HepG2 (cell line): ENCODE data around the gene CCDC201. TPM values are rescaled to one million over a fixed set of nuclear protein-coding genes. Genes with fewer than 3 reads are reported as not detected.

Experiments
- DMAP1 ChIP-seq: IDR thresholded peaks from 2 replicates; pipeline ENCODE4 v1.6.1; 2016
- FOXO1 ChIP-seq: sonication (generic); formaldehyde crosslinking; IDR thresholded peaks from 2 replicates; pipeline ENCODE4 v1.4.0; 2020; ENCODE audit warnings: missing genetic modification reagents
- GMEB1 ChIP-seq: sonication (generic); formaldehyde crosslinking; IDR thresholded peaks from 2 replicates; pipeline ENCODE4 v1.5.1; 2020; ENCODE audit warnings: missing genetic modification reagents, mild to moderate bottlenecking, borderline replicate concordance
- HDAC1 ChIP-seq: sonication (generic); formaldehyde crosslinking; IDR thresholded peaks from 2 replicates; pipeline ENCODE4 v1.5.1; 2020; ENCODE audit warnings: mild to moderate bottlenecking, missing genetic modification reagents
- NR1H2 ChIP-seq: sonication (generic); formaldehyde crosslinking; IDR thresholded peaks from 2 replicates; pipeline ENCODE4 v1.8.1; 2022; ENCODE audit warnings: low read depth, missing genetic modification reagents, borderline replicate concordance
- RELA ChIP-seq: sonication (generic); formaldehyde crosslinking; IDR thresholded peaks from 2 replicates; pipeline ENCODE4 v1.4.0; 2020; ENCODE audit warnings: missing genetic modification reagents
- SATB2 ChIP-seq: sonication (generic); formaldehyde crosslinking; IDR thresholded peaks from 2 replicates; pipeline ENCODE4 v1.5.0; 2020; ENCODE audit warnings: missing genetic modification reagents
- SMYD3 ChIP-seq: sonication (generic); formaldehyde crosslinking; IDR thresholded peaks from 2 replicates; pipeline ENCODE4 v1.8.1; 2023; ENCODE audit warnings: mild to moderate bottlenecking, missing genetic modification reagents
- TAF1 ChIP-seq: sonication (generic); formaldehyde crosslinking; IDR thresholded peaks from 2 replicates; pipeline ENCODE4 v1.4.0; 2020; ENCODE audit warnings: missing genetic modification reagents
- TEF ChIP-seq: sonication (generic); formaldehyde crosslinking; IDR thresholded peaks from 2 replicates; pipeline ENCODE4 v1.5.0; 2020; ENCODE audit warnings: missing genetic modification reagents
- ZNF24 ChIP-seq: fragments of 450-650 bp; IDR thresholded peaks from 2 replicates; pipeline ENCODE4 v1.6.1; 2017; ENCODE audit warnings: antibody characterized with exemption, mild to moderate bottlenecking
- ZNF496 ChIP-seq: sonication (generic); formaldehyde crosslinking; IDR thresholded peaks from 2 replicates; pipeline ENCODE4 v1.8.1; 2023; ENCODE audit warnings: mild to moderate bottlenecking, moderate library complexity, missing genetic modification reagents; ENCODE audit not compliant: insufficient replicate concordance
- ZNF543 ChIP-seq: sonication (generic); formaldehyde crosslinking; IDR thresholded peaks from 2 replicates; pipeline ENCODE4 v1.4.0; 2020; ENCODE audit warnings: mild to moderate bottlenecking, missing genetic modification reagents
- ZNF563 ChIP-seq: sonication (generic); formaldehyde crosslinking; IDR thresholded peaks from 2 replicates; pipeline ENCODE4 v1.8.0; 2022; ENCODE audit warnings: mild to moderate bottlenecking, moderate library complexity, missing genetic modification reagents
- ZNF670 ChIP-seq: sonication (generic); formaldehyde crosslinking; IDR thresholded peaks from 2 replicates; pipeline ENCODE4 v1.8.0; 2022; ENCODE audit warnings: mild to moderate bottlenecking, missing genetic modification reagents, borderline replicate concordance
- ZNF703 ChIP-seq: sonication (generic); formaldehyde crosslinking; IDR thresholded peaks from 2 replicates; pipeline ENCODE4 v1.5.1; 2020; ENCODE audit warnings: missing genetic modification reagents, mild to moderate bottlenecking, moderate library complexity, borderline replicate concordance
- polyA plus RNA-seq, 8 experiments: library from polyadenylated mRNA; depleted of rRNA in 3 of 8; stranded (reverse) in 7 of 8; unstranded in 1 of 8; fragments of >200 nt; fragmentation: Illumina TruSeq in 4 of 8; extraction: Trizol in 4 of 8; gene quantifications; 2 replicates each; pipeline versions ENCODE4 v1.2.1 to v1.2.3, GENCODE V29; 2011 to 2016; ENCODE audit warnings: low read depth in 4 of 8, missing spikeins in 1 of 8, mixed read lengths in 1 of 8; ENCODE audit not compliant: insufficient read depth in 1 of 8
- total RNA-seq, 5 experiments: library from RNA; depleted of rRNA; stranded (reverse); fragments of >200 nt; fragmentation: Illumina TruSeq; extraction: Trizol; gene quantifications; 2 replicates each; pipeline ENCODE4 v1.2.3, GENCODE V29; 2016; ENCODE audit warnings: low read depth in 1 of 5
- TF ChIP-seq, protein P1 (sequence below): sonication (generic); formaldehyde crosslinking; IDR thresholded peaks from 2 replicates; pipeline ENCODE4 v1.4.0; 2020; ENCODE audit warnings: missing genetic modification reagents
- TF ChIP-seq, protein P2 (sequence below): IDR thresholded peaks from 2 replicates; pipeline ENCODE4 v1.6.1; 2016
- TF ChIP-seq, protein P3 (sequence below): sonication (generic); formaldehyde crosslinking; IDR thresholded peaks from 2 replicates; pipeline ENCODE4 v1.4.0; 2020; ENCODE audit warnings: mild to moderate bottlenecking, missing genetic modification reagents
- TF ChIP-seq, protein P4 (sequence below): sonication (generic); formaldehyde crosslinking; IDR thresholded peaks from 2 replicates; pipeline ENCODE4 v1.4.0; 2020; ENCODE audit warnings: mild to moderate bottlenecking, low read depth, missing genetic modification reagents
- TF ChIP-seq, protein P5 (sequence below): sonication (generic); formaldehyde crosslinking; IDR thresholded peaks from 2 replicates; pipeline ENCODE4 v1.5.1; 2020; ENCODE audit warnings: missing genetic modification reagents, mild to moderate bottlenecking, borderline replicate concordance

CCDC201 gene
- total and polyA plus RNA-seq, 2 of the 13 experiments (the other 11 are each of a cell fraction or from before 2014, with no cell fraction given) = 0.92 TPM; not detected in 1

- TF ChIP-seq TEF (CRISPR knock-in tag) = no peak
- no peak for TF ChIP-seq ZNF24
- TF ChIP-seq RELA = 0 out of 2 replicates have a peak, but pooled peaks have one; percentile 34
- peak; percentile 97 for TF ChIP-seq ZNF563 (CRISPR knock-in tag)
- TF ChIP-seq ZNF670 (CRISPR knock-in tag) = peak; percentile 39; the same call in 1 of the 2 replicates
- peak; percentile 82 for TF ChIP-seq ZNF703 (CRISPR knock-in tag)
- no peak; the same call in 1 of the 2 replicates for TF ChIP-seq NR1H2 (CRISPR knock-in tag)
- peak; percentile 86 for TF ChIP-seq FOXO1 (CRISPR knock-in tag)
- TF ChIP-seq DMAP1 (CRISPR knock-in tag) = no peak; the same call in 1 of the 2 replicates
- peak; percentile 86; the same call in 1 of the 2 replicates for TF ChIP-seq SATB2 (CRISPR knock-in tag)
- TF ChIP-seq ZNF543 = peak; percentile 92
- TF ChIP-seq, protein P1, sequence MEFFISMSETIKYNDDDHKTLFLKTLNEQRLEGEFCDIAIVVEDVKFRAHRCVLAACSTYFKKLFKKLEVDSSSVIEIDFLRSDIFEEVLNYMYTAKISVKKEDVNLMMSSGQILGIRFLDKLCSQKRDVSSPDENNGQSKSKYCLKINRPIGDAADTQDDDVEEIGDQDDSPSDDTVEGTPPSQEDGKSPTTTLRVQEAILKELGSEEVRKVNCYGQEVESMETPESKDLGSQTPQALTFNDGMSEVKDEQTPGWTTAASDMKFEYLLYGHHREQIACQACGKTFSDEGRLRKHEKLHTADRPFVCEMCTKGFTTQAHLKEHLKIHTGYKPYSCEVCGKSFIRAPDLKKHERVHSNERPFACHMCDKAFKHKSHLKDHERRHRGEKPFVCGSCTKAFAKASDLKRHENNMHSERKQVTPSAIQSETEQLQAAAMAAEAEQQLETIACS (CRISPR knock-in tag) = no peak
- TF ChIP-seq, protein P2, sequence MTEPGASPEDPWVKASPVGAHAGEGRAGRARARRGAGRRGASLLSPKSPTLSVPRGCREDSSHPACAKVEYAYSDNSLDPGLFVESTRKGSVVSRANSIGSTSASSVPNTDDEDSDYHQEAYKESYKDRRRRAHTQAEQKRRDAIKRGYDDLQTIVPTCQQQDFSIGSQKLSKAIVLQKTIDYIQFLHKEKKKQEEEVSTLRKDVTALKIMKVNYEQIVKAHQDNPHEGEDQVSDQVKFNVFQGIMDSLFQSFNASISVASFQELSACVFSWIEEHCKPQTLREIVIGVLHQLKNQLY (CRISPR knock-in tag) = peak; percentile 73
- no peak for TF ChIP-seq ZNF496 (CRISPR knock-in tag)
- peak; percentile 85 for TF ChIP-seq HDAC1 (CRISPR knock-in tag)
- TF ChIP-seq SMYD3 = peak; percentile 85; the same call in 1 of the 2 replicates
- TF ChIP-seq, protein P3, sequence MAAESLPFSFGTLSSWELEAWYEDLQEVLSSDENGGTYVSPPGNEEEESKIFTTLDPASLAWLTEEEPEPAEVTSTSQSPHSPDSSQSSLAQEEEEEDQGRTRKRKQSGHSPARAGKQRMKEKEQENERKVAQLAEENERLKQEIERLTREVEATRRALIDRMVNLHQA = 0 out of 2 replicates have a peak, but pooled peaks have one; percentile 18
- TF ChIP-seq, protein P4, sequence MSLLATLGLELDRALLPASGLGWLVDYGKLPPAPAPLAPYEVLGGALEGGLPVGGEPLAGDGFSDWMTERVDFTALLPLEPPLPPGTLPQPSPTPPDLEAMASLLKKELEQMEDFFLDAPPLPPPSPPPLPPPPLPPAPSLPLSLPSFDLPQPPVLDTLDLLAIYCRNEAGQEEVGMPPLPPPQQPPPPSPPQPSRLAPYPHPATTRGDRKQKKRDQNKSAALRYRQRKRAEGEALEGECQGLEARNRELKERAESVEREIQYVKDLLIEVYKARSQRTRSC (CRISPR knock-in tag) = peak; percentile 83; the same call in 1 of the 2 replicates
- TF ChIP-seq, protein P5, sequence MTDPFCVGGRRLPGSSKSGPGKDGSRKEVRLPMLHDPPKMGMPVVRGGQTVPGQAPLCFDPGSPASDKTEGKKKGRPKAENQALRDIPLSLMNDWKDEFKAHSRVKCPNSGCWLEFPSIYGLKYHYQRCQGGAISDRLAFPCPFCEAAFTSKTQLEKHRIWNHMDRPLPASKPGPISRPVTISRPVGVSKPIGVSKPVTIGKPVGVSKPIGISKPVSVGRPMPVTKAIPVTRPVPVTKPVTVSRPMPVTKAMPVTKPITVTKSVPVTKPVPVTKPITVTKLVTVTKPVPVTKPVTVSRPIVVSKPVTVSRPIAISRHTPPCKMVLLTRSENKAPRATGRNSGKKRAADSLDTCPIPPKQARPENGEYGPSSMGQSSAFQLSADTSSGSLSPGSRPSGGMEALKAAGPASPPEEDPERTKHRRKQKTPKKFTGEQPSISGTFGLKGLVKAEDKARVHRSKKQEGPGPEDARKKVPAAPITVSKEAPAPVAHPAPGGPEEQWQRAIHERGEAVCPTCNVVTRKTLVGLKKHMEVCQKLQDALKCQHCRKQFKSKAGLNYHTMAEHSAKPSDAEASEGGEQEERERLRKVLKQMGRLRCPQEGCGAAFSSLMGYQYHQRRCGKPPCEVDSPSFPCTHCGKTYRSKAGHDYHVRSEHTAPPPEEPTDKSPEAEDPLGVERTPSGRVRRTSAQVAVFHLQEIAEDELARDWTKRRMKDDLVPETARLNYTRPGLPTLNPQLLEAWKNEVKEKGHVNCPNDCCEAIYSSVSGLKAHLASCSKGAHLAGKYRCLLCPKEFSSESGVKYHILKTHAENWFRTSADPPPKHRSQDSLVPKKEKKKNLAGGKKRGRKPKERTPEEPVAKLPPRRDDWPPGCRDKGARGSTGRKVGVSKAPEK (CRISPR knock-in tag) = peak; percentile 81; the same call in 1 of the 2 replicates
- peak; percentile 64; the same call in 1 of the 2 replicates for TF ChIP-seq GMEB1 (CRISPR knock-in tag)
- peak; percentile 70; the same call in 1 of the 2 replicates for TF ChIP-seq TAF1
Measured at GRCh38 chr7:45888185-45888992, 15.5 kb upstream of the CCDC201 start, which contains the start of gene IGFBP1 (continued).
